ENCODE measurements around the gene DCLK3.

The DCLK3 gene

GRCh38 chr3:36704280-36704679 is 60.1 kb downstream of the DCLK3 start:
- DNase-seq (ENCODE audit: insufficient read length, low spot score) (no peak), FAIRE-seq (no peak)
- TF ChIP-seq POLR2AphosphoS5 (IDR thresholded peaks at IDR 0.05; ENCODE audit: low read depth, low read length), result no peak
- no peak for TF ChIP-seq SPI1 (IDR thresholded peaks at IDR 0.05; ENCODE audit: low read depth, low read length)
- no peak for TF ChIP-seq POU2F2 (IDR thresholded peaks at IDR 0.05; ENCODE audit: low read depth, low read length)
- TF ChIP-seq TAF1 (IDR thresholded peaks at IDR 0.05; ENCODE audit: low read depth, low read length), result no peak
- TF ChIP-seq POLR2A (IDR thresholded peaks at IDR 0.05; ENCODE audit: low read depth, low read length), result no peak
- TF ChIP-seq PAX5 (IDR thresholded peaks at IDR 0.05; ENCODE audit: insufficient read depth, low read length, severe bottlenecking), result no peak

GRCh38 chr3:36701249-36701572 is 63.1 kb downstream of the DCLK3 start:
- TF ChIP-seq POU2F2 (IDR thresholded peaks at IDR 0.05; ENCODE audit: low read depth, low read length) (no peak), PAX5 (IDR thresholded peaks at IDR 0.05; ENCODE audit: insufficient read depth, low read length, severe bottlenecking) (no peak), POLR2AphosphoS5 (IDR thresholded peaks at IDR 0.05; ENCODE audit: low read depth, low read length) (no peak), SPI1 (IDR thresholded peaks at IDR 0.05; ENCODE audit: low read depth, low read length) (no peak), TAF1 (IDR thresholded peaks at IDR 0.05; ENCODE audit: low read depth, low read length) (no peak), POLR2A (IDR thresholded peaks at IDR 0.05; ENCODE audit: low read depth, low read length) (no peak)
- no peak for DNase-seq (ENCODE audit: insufficient read length, low spot score)
- FAIRE-seq, result no peak

- DNase-seq (ENCODE audit: insufficient read length, low spot score), result peak; percentile 37
- TF ChIP-seq TAF1 (IDR thresholded peaks at IDR 0.05; ENCODE audit: low read depth, low read length), result no peak
- TF ChIP-seq POU2F2 (IDR thresholded peaks at IDR 0.05; ENCODE audit: low read depth, low read length), result no peak
- TF ChIP-seq POLR2AphosphoS5 (IDR thresholded peaks at IDR 0.05; ENCODE audit: low read depth, low read length), result no peak
- TF ChIP-seq PAX5 (IDR thresholded peaks at IDR 0.05; ENCODE audit: insufficient read depth, low read length, severe bottlenecking), result no peak
- TF ChIP-seq POLR2A (IDR thresholded peaks at IDR 0.05; ENCODE audit: low read depth, low read length), result no peak
- TF ChIP-seq SPI1 (IDR thresholded peaks at IDR 0.05; ENCODE audit: low read depth, low read length), result no peak
- FAIRE-seq, result peak; percentile 74
Measured at GRCh38 chr3:36700537-36701248, 63.7 kb downstream of the DCLK3 start.

- TF ChIP-seq POLR2A (IDR thresholded peaks at IDR 0.05; ENCODE audit: low read depth, low read length), result no peak
- TF ChIP-seq POU2F2 (IDR thresholded peaks at IDR 0.05; ENCODE audit: low read depth, low read length), result no peak
- no peak for TF ChIP-seq TAF1 (IDR thresholded peaks at IDR 0.05; ENCODE audit: low read depth, low read length)
- TF ChIP-seq POLR2AphosphoS5 (IDR thresholded peaks at IDR 0.05; ENCODE audit: low read depth, low read length), result no peak
- no peak for TF ChIP-seq SPI1 (IDR thresholded peaks at IDR 0.05; ENCODE audit: low read depth, low read length)
- TF ChIP-seq PAX5 (IDR thresholded peaks at IDR 0.05; ENCODE audit: insufficient read depth, low read length, severe bottlenecking), result no peak
- DNase-seq (ENCODE audit: insufficient read length, low spot score) (no peak), FAIRE-seq (no peak)
Measured at GRCh38 chr3:36698314-36698713, 66.0 kb downstream of the DCLK3 start.

GRCh38 chr3:36697229-36698001 is 66.9 kb downstream of the DCLK3 start:
- no peak for TF ChIP-seq POU2F2 (IDR thresholded peaks at IDR 0.05; ENCODE audit: low read depth, low read length)
- no peak for TF ChIP-seq POLR2A (IDR thresholded peaks at IDR 0.05; ENCODE audit: low read depth, low read length)
- TF ChIP-seq TAF1 (IDR thresholded peaks at IDR 0.05; ENCODE audit: low read depth, low read length), result no peak
- no peak for TF ChIP-seq POLR2AphosphoS5 (IDR thresholded peaks at IDR 0.05; ENCODE audit: low read depth, low read length)
- TF ChIP-seq SPI1 (IDR thresholded peaks at IDR 0.05; ENCODE audit: low read depth, low read length), result no peak
- TF ChIP-seq PAX5 (IDR thresholded peaks at IDR 0.05; ENCODE audit: insufficient read depth, low read length, severe bottlenecking), result no peak
- FAIRE-seq (no peak), DNase-seq (ENCODE audit: insufficient read length, low spot score) (no peak)

- no peak for DNase-seq (ENCODE audit: insufficient read length, low spot score)
- FAIRE-seq, result no peak
- TF ChIP-seq SPI1 (IDR thresholded peaks at IDR 0.05; ENCODE audit: low read depth, low read length) (no peak), POU2F2 (IDR thresholded peaks at IDR 0.05; ENCODE audit: low read depth, low read length) (no peak), POLR2A (IDR thresholded peaks at IDR 0.05; ENCODE audit: low read depth, low read length) (no peak), PAX5 (IDR thresholded peaks at IDR 0.05; ENCODE audit: insufficient read depth, low read length, severe bottlenecking) (no peak), TAF1 (IDR thresholded peaks at IDR 0.05; ENCODE audit: low read depth, low read length) (no peak), POLR2AphosphoS5 (IDR thresholded peaks at IDR 0.05; ENCODE audit: low read depth, low read length) (no peak)
Measured at GRCh38 chr3:36696799-36697198, 67.6 kb downstream of the DCLK3 start.

GRCh38 chr3:36695769-36696137 is 68.6 kb downstream of the DCLK3 start:
- TF ChIP-seq POU2F2 (IDR thresholded peaks at IDR 0.05; ENCODE audit: low read depth, low read length) (no peak), TAF1 (IDR thresholded peaks at IDR 0.05; ENCODE audit: low read depth, low read length) (no peak), POLR2AphosphoS5 (IDR thresholded peaks at IDR 0.05; ENCODE audit: low read depth, low read length) (no peak), POLR2A (IDR thresholded peaks at IDR 0.05; ENCODE audit: low read depth, low read length) (no peak), PAX5 (IDR thresholded peaks at IDR 0.05; ENCODE audit: insufficient read depth, low read length, severe bottlenecking) (no peak), SPI1 (IDR thresholded peaks at IDR 0.05; ENCODE audit: low read depth, low read length) (no peak)
- FAIRE-seq (no peak), DNase-seq (ENCODE audit: insufficient read length, low spot score) (no peak)

GRCh38 chr3:36695113-36695768 is 69.1 kb downstream of the DCLK3 start:
- TF ChIP-seq POLR2AphosphoS5 (IDR thresholded peaks at IDR 0.05; ENCODE audit: low read depth, low read length), result no peak
- no peak for TF ChIP-seq POU2F2 (IDR thresholded peaks at IDR 0.05; ENCODE audit: low read depth, low read length)
- no peak for TF ChIP-seq SPI1 (IDR thresholded peaks at IDR 0.05; ENCODE audit: low read depth, low read length)
- no peak for TF ChIP-seq PAX5 (IDR thresholded peaks at IDR 0.05; ENCODE audit: insufficient read depth, low read length, severe bottlenecking)
- no peak for TF ChIP-seq TAF1 (IDR thresholded peaks at IDR 0.05; ENCODE audit: low read depth, low read length)
- TF ChIP-seq POLR2A (IDR thresholded peaks at IDR 0.05; ENCODE audit: low read depth, low read length), result no peak
- no peak for FAIRE-seq

GRCh38 chr3:36693670-36694069 is 70.7 kb downstream of the DCLK3 start:
- TF ChIP-seq TAF1 (IDR thresholded peaks at IDR 0.05; ENCODE audit: low read depth, low read length) (no peak), POU2F2 (IDR thresholded peaks at IDR 0.05; ENCODE audit: low read depth, low read length) (peak; percentile 63; the same call in 1 of the 2 replicates), PAX5 (IDR thresholded peaks at IDR 0.05; ENCODE audit: insufficient read depth, low read length, severe bottlenecking) (no peak)
- DNase-seq (ENCODE audit: insufficient read length, low spot score) (no peak), FAIRE-seq (peak; percentile 38)

More at GRCh38 chr3:36695113-36695768, 69.1 kb downstream of the DCLK3 start:
- DNase-seq (ENCODE audit: insufficient read length, low spot score), result no peak

All from GM12891 (cell line).